HG03159 (cell line): ENCODE results near the gene MACF1.
"Not testable (repeated sequence)": the region's sequence is repeated elsewhere in the genome, so short reads cannot be mapped to it uniquely, and the experiment has no call there.

Experiments used
- ATAC-seq: cut with Tn5 transposase; IDR thresholded peaks from one replicate; pipeline ENCODE4 v1.9.1; 2021; ENCODE audit warnings: mild to moderate bottlenecking, moderate library complexity; ENCODE audit not compliant: unreplicated experiment

The MACF1 gene

DNA sequence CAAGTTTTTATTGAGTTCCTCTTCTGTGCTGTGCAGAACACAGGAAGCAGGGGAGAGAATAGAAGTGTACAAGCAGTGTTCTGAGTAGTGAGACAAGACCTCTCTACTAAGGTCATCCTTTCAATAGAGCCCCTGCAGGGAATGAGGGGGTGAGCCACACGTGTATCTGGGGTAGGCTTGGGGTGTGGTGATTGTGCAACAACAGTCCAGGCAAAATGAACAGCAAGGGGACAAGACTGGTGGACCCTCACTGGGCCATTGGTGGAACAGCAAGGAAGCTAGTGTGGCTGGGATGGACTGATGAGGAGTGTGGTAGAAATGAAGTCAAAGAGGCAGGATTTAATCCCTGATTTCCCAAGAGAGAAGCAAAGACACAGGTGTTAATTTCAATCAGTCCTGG is 278.8 kb downstream of the MACF1 start:
- no peak for ATAC-seq

DNA sequence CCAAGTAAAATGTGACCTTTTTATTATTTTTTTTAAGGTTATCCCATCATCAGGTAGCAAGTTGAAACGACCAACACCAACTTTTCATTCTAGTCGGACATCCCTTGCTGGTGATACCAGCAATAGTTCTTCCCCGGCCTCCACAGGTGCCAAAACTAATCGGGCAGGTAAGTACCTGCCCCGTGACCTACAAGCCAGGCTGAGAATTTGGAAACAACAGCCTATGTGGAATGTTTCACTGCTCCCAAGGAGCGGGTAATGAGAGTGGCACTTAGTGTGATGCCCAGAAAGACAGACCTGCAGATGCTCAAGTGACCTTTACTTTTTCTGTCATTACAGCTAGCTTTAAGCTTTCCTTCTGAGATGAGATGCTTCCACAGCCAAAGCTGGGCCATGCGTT is 280.1 kb downstream of the MACF1 start:
- ATAC-seq = no peak

DNA sequence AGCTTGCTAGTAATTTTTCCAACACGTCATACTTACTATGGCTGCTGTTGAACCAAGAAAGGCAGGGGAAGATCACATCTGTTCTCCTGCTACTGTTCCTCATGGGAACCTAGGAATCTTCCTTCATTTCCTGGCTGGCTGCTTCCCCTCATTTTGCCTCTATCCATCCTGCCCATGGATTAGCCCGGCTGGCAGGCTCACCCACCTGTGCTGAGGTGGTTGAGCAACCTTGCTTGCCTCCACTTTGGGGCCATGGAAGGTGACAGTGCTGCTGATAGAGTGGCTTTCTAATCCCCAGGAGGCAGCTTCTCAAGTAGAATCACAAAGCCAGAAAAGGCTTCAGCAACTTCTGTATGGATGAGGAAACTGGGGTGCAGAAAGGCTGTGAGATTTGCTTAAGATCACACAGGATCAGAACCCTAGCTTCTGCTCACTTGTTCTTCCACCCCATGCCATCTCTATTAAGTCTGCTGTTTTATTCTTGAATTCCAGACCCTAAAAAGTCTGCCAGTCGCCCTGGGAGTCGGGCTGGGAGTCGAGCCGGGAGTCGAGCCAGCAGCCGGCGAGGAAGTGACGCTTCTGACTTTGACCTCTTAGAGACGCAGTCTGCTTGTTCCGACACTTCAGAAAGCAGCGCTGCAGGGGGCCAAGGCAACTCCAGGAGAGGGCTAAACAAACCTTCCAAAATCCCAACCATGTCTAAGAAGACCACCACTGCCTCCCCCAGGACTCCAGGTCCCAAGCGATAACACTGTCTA is 280.7 kb downstream of the MACF1 start:
- ATAC-seq = no peak

DNA sequence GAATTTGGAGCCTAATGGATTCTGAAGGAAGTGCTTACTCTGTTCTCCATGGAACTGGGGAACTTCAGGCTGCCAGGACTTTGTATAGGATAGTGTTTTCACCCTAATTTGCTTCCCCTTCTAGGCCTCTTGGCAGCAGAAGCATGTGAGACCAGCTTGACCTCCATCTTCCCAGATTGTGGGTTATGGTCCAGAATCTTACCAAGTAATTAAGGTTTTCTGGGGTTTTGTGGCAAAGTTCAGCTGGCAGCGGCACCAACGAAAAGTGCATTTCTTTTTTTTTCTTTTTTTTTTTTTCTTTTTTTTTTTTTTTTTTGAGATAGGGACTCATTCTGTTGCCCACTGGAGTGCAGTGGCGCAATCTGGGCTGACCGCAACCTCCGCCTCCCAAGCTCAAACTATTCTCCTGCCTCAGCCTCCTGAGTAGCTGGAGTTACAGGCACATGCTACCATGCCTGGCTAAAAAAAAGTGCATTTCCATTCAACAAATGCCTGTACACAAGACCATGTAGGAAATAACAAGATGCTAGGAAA is 283.6 kb downstream of the MACF1 start:
- no peak for ATAC-seq

DNA sequence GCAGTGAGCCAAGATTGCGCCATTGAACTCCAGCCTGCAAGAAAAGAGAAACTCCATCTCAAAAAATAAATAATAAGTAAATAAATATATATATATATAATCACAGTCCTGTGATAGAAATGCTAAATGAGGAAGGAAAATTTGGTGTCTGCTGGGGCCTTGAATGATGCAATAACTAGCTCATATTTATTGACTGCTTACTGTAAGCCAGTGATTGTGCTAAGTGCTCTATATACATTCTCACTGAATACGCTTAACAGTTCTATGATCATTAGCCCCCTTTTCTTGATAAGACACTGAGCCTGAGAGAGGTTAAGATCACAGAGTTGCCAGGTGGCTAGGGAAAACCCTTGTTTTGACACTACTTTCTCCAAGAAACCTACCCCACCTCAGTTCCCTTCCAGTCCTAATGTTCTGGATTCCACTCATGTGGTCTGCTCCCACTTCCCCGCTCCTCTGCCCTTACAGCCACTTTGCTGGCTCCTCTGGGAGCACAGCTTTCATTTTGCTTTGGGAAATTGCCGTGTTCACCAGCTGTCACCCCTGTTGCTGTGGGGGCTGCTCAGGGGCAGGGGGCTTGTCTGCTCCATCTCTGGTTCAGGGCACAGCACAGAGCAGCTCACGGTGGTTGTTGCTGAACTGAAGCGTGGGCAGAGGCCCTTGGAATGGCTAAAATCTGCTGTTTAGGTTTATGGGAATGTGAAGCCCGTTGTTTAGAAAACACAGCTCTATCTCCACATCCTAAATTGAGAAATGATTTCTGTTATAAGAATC is 284.5 kb downstream of the MACF1 start:
- ATAC-seq = no peak

DNA sequence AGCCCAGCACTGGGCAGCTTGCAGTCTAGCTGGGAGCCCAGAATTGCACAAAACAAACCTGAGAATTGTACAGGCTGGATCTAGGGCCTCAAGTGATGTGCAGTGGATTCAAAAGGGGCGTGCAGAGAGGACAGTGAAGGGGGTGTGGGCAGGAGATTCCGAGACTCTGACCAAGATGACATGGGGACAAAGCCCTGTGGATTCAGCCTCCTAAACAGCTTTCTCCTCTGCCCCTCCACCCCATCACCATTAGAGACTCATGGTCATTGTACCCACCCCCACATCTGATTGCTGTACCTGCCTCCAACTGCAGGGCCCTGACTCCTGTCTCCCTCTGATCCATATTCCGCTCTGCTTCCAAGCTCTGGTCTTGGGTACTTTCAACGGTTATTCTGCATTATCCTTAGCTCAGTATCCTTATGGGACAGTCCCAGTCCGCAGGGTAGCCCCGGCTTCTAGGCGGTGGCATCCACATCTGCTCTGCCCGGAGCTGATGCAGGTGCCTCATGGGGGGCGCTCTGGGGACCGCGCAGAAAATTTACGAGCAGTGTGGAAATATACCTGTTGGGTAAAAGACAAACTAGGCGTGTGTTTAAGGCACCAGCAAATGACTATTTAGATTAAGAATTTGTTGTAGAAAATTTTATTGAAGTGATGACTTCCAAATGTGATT is 285.2 kb downstream of the MACF1 start:
- no peak for ATAC-seq

DNA sequence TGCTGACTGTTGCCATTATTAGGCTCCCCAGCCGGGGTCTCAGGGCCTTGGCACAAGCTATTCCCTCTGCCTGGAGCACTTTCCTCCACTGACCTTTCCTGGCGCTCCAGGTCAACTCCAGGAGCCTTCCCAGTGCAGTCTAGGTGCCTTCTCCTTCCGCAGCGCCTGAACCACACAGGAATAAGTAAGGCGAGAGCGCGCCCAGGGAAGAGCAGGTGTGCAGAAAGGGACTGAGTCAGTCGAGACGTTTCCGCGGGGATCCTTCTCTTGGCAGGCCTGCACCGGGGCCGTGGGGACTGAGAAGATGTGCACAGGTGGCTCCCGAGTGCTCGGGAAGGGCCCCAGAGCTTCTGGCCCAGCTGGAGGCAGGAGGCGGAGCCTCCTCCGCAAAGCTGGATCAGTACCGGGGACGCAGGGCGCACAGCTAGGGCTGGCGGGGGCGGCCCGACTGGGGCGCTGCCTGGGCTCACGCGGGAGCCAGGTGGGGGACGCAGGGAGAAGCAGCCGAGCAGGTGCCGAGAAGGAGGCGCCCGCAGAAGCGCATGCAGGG is 286.2 kb downstream of the MACF1 start:
- ATAC-seq = no peak

DNA sequence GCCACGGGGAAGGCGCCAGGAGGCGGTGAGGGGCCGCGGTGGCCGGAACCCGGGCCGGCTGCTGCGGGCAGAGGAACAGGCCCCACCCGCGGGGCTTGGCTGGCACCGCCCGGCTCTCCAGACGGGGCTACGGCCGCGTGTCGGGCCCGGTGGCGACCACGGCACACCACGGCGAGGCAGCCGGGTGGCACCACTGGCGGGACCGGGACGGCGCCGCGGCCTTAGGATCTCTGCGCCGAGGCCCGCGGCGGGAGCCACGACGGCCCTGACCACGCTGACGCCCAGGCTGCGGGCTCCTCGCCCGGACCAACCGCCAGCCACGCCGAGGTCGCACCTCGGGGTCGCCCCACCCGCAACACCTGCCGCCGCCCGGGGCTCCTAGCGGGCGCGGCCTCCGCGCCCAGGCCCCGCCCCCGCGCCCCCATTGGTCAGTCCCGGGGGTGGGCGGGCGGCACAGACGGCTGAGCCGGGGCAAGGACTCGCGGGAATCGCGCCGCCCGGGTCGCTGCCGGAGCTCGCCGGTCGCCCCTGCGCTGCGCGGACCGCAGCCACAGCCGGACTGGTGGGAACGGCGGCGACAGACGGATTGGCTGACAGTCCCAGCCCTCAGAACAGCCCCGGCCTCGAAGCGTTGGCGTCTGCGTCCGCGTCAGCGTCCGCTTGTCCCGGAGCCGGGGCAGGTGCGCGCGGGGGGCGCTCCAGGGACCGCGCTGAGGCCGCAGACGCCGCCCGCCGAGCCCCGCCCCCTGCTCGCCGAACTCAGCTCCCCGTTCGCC is 286.8 kb downstream of the MACF1 start, which contains the start of gene BMP8A:
TSS of gene BMP8A (plus strand) at position 491 of the 776 bp plus-strand sequence. CDS start 356 bp downstream, outside the sequence.
- ATAC-seq = peak; percentile 68

DNA sequence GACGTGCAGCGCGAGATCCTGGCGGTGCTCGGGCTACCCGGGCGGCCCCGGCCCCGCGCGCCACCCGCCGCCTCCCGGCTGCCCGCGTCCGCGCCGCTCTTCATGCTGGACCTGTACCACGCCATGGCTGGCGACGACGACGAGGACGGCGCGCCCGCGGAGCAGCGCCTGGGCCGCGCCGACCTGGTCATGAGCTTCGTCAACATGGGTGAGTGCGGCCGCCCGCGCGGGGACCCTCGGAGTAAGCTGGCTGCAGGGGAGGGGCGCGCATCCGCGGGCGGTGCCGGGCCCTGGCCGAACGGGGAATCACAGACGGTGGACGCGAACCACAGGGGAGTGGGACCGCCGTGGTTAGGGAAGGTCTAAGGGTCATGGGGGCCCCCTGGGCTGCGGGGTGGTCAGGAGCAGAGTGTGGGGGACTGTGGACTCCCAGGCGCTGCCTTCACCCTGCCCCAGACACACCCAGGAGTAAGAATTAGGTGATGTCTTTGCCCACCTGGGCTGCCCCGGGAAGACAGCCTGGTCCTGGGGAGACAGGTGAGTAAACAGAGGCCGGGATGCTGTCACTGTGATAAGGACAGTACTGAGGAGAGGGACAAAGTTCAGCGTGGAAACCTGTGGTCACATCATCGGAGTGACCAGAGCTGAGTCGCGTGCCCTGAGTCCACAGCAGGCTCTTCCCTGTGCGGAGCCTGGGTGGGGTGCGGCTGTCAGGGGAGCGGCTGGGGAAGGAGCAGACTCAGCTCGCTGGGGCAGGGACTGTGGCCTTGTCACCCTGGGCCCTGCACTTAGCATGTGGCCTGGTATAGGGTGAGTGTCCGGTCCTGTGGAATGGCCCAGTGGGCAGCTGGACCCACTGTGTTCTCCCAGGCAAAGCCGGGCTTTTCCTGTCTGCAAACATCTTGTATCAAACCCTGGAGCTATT is 287.9 kb downstream of the MACF1 start:
- ATAC-seq = not testable (repeated sequence)

DNA sequence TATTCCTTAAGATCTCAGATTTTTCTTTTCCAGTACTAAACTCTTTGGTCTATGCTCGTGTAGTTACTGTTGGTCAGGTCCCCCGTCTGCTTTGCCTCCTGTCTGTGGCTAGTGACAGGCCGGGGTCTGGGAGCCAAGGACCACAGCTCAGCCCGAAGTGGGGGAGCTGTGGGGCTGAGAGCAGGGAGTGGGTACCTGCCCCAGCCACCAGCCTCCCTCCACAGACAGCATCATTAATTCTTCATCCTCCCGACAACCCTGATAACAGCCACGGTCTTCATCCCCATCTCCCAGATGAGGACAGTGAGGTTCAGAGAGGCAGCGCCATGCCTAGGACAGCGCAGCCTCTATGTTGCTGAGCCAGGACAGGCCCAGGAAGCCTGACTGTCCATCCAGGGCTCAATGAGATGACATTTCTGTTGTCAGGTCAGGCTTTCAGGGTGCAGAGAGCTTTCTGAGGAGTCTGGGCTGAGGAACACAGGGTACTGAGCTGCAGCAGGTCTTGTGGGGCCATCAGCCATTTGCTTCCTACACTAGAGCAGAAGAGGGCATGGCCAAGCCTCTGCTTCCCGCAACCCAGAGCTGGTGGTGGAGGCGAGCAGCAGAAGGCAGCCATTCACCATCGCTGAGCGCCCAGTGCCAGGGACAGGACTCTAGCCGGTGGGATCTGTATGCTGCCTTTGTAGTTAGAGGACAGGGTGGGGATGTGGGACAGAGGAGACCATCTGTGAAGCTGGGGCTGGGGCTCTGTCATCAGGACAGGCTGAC is 288.7 kb downstream of the MACF1 start:
- not testable (repeated sequence) for ATAC-seq

DNA sequence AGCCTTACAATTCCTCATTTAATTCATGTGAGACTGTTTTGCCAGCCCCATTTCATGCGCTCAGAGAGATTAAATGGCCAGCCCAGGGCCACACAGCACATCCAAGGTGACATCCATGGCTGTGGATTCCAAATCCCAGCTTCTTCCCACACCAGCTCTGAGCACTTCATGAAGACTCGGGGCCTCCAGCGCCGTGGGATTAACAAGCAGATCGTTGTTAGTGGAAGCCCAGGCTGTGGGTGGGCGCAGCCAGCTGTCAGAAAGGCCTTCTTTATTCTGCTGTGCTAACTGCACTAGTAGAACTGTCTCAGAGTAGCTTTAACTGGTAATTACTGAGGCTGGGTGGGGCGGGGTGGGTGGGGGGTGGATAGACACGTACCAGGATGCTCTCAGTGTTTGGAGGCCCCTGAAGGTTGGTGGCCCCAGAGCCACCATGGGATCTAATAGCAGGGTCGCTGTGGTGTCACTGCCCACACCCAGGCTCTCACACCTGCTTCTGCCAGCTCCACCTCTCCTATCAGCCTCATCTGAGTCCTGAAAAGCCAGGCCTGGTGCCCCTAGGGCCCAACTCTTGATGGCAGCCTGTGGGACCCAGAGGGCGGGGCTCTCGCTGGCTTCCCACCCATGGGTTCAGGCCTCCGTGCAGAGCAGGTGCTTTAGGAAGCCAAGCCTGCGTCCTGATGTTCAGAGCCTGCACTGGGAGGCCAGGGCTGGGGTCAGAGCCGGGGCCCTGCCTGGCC is 290.3 kb downstream of the MACF1 start:
- ATAC-seq = no peak

DNA sequence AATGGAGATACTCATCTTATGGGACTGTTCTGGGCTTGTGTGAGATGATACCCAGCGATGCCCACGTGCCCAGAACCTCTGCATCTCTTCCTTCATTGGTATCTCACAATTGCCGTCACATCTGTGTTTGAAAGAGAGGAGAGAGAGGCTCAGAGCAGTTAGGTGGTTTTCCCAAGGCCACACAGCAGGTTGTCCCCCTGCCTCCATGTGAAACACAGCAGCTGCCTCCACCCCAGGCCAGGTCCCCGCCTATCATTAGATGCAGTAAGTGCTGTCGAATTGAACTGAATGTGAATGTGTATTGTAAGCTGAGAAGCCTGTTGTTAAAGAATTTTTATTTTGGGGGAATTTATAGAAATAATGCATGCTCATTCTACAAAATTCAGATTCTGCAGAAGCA is 292.0 kb downstream of the MACF1 start:
- ATAC-seq = not testable (repeated sequence)

DNA sequence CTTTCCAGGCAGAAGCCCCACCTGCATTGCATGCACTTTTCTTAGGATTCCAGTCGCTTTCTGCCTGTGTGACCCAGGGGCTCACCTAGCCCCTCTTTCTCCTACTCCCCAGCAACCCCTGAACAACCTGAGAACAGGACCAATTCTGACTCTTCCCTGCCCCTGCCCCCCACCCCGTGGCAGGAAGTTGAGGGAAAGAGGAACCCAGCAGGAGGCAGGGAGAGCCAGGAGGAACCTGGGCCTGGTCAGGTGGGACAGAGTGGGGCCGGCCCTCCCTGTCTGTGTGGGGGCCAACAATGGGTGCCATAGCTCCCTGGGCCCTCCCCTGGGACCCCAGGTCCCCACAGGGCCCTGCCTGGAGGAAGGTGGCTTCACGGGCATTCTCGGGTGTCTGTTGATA is 293.1 kb downstream of the MACF1 start:
- no peak for ATAC-seq

DNA sequence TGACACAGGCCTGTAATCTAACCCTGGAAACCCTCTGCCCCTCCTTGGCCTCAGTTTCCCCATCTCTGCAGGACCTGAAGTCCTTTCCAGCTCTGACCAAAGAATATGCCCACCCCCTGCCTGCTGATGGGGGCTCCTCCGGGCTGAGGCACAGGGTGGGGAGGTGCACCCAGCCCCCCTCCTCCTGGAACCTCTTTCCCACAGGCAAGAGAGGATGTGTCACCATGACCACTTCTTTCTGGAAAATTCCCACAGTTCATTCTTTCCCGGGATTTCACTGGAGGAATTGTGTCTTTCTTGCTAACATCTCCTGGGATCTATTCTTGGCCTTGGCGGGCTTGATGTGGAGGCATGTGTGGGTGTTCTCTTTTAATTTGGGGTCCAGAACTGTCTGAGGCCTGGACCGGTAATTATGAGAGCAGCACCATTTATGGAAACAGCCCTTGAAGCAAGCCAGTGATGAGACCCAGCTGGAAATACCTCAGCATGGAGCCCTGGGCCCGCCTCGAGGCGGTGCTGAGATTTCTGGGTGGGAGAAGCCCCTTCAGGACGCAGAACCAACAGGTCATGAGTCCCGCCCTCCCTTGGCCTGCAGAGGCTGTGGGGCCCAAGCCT is 293.7 kb downstream of the MACF1 start:
- not testable (repeated sequence) for ATAC-seq

DNA sequence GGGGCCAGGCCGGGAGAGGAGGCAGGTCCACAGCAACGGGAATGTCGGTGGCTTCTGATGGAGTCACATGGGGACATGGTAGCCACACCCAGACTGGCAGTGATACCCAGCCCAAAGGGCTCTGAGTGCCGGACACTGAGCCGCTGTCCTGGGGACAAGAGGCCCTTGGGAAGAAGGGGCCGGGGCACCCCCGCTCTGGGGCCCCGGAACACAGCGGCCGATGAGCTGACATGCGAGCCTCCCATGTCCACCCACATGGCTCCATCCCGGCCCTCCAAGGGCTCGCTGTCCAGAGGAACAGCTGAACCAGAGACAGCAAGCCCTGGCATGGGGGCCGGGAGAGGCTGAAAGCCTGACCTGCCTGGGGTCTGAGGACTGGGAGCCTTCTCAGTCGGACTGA is 294.3 kb downstream of the MACF1 start:
- ATAC-seq = not testable (repeated sequence)

DNA sequence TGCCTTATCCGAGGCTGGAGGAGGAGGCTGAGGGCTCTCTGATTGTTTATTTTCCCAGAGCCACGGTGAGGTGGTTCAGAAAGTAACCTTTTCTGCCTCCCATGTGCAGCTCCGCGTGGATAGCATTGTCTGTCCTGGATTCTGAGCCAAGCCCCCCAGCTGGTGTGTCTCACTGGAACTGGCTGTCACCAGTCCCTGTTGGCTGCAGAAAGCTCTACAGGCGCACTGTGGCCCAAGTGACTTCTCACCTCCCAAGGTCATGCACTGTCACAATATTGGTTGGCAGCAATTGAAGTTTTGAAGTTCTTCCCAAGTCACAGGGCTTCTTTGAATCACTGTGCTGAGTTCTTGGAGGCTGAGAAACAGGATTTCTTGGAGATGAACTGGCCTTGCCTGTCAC is 295.2 kb downstream of the MACF1 start:
- no peak for ATAC-seq

DNA sequence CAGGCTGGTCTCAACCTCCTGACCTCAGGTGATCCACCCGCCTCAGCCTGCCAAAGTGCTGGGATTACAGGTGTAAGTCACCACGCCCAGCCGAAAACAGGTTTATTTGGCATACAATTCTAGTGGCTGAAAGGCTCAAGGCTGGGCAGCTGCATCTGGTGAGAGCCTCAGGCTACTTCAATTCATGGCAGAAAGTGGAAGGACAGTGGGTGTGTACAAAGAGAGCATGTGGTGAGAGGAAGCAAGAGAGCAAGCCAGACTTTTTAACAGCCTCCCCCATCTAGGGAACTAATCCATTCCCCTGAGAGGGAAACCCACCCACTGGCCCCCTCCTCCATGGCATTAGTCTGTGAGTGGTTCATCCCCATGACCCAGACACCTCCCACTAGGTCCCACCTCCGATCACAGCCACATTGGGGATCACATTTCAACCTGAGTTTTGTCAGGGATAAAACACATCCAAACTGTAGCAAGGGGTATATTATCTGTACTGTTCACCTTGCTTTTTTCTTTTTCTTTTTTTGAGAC is 296.4 kb downstream of the MACF1 start:
- no peak for ATAC-seq
